DMS153 treated with DMSO at 0.1 percent for 48 hours (cell line): ENCODE data around the gene POFUT2.
A peak's percentile ranks its signal among the peaks of the same experiment; 100 is the strongest.

Experiments used
- DNase-seq: peaks from one replicate; lab custom pipeline; 2025; ENCODE audit not compliant: unreplicated experiment; lab: John Stamatoyannopoulos, UW

Gene POFUT2

DNA sequence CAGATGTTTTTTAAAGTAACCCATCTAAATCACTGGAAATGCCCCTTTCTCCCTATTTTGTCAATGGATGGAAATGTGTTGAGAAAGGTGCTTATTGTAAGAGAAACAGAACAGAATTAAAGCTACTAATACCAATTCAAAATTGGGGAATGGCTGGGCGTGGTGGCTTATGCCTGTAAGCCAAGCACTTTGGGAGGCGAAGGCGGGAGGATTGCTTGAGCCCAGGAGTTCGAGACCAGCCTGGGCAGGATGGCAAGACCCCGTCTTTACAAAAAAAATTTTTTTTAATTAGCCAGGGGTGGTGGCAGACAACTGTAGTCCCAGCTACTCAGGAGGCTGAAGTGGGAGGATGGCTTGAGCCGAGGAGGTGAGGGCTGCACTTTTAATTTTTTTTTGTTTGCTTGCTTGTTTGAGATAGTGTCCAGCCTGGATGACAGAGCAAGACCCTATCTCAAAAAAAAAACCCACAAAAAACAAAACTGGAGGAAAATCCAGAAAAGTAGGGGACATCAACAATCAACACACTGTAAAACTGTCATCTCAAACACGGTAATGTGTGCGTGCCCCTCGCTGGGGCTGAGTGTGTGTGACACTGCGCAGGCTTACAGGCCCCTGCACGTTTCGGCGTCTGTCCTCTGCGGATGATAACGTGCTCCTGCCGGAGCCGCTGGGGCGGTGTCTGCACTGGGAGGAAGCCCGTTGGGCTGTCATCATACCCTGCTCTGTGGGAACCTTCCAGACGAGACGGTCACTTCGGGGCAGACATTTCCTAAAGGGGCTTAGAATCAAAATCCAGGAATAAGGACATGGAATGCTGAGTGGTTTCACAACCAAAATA lies 11.6 kb upstream of the POFUT2 start:
- no peak for DNase-seq

- DNase-seq, result no peak
These were observed 10.2 kb upstream of the POFUT2 start for GRCh38 chr21:45297869-45298268.

DNA sequence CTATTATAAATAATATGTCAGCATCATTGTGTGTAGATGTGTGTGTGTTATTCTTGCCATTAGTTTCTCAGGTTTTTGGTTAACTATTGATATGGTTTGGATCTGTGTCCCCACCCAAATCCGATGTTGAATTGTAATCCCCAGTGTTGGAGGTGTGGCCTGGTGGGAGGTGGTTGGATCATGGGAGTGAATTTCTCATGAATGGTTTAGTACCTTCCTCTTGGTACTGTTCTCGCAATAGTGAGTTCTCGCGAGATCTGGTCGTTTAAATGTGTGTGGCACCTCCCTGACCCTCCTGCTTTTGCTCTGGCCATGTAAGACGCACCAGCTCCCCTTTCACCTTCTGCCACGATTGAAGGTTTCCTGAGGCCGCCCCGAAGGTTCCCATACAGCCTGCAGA lies 9.6 kb upstream of the POFUT2 start:
- DNase-seq, result no peak

DNA sequence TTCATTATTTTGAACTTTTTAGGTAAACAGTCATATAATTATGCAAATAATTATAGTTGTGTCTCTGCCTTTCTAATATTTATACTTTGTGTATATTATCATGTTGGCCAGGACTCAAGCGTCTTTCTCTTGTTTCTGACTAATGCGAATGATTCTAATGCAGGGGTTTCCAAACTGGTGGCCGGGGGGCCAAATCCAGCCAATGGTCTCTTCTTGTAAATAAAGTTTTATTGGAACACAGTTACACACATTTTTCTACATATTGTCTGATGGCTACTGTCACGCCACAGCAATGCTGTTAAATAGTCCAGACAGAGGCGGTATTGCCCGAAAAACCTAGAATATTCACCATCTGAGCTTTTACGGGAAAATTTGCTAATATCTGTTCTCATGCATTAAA lies 8.9 kb upstream of the POFUT2 start:
- no peak for DNase-seq

DNA sequence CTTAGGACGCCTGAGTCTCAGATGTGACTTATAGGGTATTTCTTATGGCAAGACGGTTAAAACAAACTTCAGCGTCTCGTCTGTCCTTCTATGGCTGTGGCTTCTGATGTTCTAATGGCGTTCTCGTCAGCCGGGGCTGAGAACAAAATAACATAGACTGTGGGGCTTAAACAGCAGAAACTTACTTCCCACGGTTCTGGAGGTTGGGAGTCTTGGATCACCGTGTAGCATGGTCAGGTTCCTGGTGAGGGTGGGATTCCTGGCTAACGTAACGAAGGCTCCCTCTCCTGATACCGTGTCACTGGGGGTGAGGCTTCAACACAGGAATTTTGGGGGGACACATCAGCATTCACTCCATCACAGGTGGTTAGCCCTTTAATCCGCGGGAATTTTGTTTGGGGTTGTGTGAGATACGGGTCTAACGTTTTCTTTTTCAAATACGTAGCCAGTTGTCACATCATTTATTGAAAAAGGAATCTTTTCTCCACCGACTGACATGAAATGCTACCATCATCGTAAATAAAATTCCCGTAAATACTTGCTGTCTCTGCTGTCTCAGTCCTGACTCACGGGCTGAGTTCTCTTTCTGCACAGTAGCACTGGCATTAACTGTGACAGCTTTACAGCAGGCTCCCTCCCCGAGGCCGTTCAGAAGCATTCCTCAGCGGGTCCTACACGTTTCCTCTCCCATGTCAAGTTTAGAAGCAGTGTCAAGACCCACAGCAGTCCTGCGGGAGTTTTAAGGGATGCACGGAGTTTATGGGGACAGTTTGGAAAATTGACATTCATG lies 8.1 kb upstream of the POFUT2 start:
- no peak for DNase-seq

- no peak for DNase-seq
These were observed 7.0 kb upstream of the POFUT2 start for GRCh38 chr21:45294509-45295291.

GRCh38 chr21:45293726-45294401 lies 6.2 kb upstream of the POFUT2 start:
- DNase-seq, result no peak

DNA sequence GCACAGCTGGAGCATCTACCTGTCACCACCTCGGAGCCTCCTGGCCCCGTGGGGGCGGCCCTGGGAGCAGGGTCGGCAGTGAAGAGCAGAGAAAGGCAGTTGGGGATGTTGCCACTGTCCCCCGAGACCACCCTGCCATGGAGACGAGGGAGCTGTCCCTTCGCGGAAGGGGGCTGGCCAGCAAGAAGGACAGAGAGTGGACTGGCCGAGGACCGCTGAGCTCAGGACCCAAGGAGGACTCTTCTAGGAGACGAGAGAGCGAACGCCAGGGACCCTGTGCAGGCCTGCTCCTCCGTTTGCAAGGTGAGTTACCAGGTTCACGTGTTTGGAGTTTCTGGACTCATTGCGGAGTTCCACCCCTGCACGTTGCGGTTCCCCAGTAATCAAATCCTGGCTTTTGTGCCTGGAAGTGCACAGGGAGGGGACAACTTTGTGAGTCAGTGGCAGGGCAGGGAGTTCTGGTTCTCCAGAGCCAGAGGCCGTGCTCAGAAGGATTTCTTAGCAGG lies 5.6 kb upstream of the POFUT2 start:
- DNase-seq, result no peak

DNA sequence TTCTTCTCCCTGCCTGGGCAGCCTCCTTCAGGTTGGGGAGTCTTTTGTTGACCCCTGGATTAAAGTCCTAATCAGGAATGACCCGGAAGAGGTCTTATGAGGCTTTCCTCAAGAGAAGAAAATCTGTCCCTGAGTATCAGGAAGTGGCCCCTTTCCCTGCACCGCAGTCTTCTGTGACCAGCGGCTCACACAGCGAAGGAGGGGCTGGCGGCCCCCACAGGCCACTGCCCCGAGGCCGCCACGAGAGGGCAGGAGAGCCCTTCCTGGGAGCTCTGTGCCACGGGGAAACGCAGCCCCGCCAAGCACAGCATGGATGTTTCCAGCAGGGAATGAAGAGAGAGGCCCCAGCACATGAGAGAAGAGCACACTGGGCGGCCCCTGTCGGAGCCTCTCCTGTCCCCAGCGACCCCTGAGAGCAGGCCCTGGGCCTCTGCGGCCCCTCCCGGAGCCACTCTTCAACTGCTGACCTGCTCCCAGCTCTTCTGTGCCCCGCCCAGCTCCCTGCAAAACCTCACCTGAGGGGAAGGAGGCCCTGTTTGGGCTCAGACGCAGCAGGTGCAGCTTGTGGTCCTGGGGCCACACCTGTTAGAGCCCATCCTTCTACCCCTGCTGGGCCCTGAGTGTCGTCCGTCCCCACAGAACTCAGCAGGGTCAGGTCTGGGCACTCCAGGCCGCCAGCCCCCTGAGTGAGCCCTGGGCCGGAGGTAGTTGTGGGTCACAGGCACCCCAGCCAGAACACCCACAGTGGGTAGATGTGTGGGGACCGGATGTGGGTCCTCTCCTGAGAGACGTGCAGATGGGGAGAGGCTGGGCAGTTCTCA lies 4.9 kb upstream of the POFUT2 start:
- peak; percentile 71 for DNase-seq

DNA sequence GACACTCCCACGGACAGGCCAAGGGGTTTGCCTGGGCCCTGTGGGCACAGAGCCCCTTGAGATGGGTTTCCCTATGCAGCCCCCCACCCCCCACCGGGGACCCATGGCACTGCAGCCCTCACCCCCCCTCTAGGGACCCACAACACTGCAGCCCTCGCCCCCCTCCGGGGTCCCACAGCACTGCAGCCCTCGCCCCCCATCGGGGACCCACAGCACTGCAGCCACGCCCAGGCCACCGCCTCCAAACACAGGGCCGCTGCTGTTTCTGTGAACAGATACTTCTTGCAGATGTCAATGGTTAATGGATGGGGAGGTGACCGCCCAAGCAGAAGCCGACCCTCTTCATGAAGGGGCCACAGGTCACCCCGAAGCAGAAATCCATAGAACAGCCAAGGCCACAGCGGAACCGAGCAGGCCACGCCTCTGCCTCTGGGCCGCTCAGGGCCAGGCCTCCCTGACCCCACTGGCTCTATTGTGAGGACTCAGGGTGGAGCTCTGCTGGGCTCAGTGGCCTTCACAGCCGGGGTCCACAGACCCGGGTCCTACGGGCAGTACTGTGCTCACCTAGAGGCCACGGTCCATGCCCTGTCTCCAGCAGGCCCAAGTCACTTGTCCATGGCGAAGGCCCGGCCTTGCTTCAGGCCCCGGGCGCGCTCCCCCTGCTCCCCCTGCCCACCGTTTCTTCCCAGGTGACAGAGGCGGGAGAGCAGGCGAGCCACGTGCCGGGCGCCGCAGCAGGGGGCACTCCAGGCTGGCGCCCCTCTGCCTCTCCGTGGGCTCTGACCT lies 4.1 kb upstream of the POFUT2 start:
- no peak for DNase-seq

DNA sequence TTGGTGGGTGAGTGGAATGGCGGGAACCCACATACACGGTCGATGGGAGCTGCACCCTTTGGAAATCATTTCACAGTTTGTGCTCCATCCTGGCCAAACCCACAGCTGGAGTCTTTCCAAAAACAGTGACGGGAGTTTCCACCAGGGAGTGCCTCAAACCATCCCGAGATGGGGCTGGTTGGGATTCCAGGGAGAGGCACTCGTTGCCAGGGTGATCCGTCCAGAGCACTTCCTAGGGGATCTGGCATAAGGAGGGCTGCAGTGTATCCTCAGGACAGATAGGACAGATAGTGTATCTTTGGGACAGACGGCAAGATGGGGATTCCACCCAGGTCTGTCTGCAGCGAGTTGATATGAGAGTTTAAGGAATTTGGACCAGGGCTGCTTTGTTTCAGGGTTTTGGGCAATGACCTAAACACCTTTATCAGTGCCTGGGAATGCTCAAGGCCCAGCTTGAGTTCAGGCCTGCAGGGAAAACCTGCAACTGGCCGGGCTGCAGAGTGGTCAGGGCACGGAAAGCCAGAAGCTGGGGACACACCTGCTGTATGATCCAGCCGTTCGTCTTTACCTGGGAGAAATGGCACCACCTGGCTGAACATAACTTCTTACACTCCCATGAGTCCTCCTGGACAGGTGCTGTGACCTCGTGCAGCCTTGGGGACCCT lies 3.4 kb upstream of the POFUT2 start:
- DNase-seq, result no peak

DNA sequence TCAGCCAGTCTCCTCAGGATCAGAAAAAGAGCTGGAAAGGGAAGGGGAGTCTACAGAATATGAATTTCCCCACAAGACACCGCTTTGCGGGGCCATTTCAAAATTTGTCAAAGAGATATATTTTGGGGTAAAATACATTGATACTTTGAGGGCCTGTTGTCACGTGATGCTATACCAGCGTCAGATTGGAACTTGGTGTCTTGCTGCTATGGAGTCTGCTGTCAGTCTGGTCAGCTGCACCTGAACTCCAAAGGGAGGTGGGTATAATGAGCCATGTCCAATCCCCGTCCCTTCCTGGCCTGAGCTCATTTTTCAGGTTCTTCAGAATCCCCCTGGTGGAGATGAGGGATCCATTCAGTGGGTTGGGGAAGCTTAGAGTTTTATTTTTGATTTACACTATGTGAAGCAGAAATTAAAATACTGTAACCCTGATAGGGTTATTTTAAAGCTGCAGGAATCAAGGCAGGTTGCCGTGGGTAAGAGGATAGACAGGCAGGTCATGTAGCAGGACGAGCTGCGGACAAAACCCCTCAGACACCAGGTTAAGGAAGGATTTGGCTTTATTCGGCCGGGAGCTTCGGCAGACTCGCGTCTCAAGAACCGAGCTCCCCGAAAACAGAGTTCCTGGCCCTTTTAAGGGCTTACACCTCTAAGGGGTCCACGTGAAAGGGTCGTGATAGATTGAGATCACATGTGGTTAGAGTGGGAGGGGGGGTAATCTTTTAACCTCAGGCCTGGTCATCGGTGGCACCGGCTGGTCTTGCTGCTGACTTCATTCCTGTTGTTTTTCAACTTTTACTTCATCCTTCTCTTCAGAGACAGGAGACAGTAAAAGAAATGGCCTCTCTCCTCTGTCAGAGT lies 2.2 kb upstream of the POFUT2 start:
- no peak for DNase-seq

GRCh38 chr21:45289134-45289533 lies 1.4 kb upstream of the POFUT2 start:
- no peak for DNase-seq

- DNase-seq, result no peak
These were observed 746 bp upstream of the POFUT2 start for GRCh38 chr21:45288441-45288841.

DNA sequence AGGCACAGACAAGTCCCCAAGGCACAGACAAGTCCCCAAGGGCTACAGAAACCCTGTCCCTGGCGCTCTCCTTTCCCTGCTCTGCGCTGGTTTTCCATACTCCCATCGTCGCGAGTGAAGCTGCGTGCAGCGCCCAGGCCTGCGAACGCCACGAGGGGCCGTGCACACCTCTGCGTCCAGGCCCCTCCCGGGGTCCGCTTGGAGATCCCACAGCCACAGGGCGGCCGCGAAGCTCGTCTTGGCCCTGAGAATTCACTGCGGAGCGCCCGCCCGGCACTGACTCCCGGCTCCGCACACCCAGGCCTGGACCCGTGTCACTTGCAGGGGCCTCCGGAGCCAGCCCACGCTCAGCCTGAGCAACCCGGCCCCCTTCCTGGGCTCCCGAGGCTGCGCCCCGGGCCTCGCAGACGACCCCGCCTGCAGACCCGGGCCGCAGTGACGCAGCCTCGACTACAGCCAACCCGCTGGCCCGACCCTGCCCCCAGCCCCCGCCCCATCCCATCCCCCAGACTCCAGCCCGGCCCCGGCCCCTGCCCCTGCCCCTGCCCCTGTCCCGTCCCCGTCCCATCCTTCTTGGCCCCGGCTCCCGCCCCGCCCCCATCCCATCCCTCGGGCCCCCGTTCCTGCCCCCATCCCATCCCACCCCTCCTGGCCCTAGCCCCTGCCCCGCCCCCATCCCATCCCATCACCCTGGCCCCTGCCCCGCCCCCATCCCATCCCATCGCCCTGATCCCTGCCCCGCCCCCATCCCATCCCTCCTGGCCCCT lies 841 bp downstream of the POFUT2 start:
- no peak for DNase-seq

- no peak for DNase-seq
These were observed 2.3 kb downstream of the POFUT2 start for GRCh38 chr21:45285266-45285931.

DNA sequence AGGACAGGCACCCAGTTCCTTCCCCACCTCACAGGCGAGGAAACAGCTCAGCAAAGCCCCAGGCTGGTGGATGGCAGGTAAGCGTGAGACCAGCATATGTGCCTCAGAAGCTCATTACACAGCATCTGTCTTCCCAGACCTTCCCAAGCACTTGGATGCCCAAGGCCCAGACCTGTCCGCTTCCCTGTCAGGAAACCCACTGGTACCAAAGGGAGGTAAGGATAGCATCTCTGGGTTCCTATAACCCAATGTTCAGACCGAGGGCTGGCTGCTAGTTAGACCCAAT lies 3.3 kb downstream of the POFUT2 start:
- no peak for DNase-seq
